GM23248 (cell line): ENCODE measurements around the gene ZNF330. TPM values are rescaled to one million over a fixed set of nuclear protein-coding genes. Genes with fewer than 3 reads are reported as not detected.
"Not testable (repeated sequence)": the region's sequence is repeated elsewhere in the genome, so short reads cannot be mapped to it uniquely, and the experiment has no call there.

Source experiments
- DNase-seq: peaks from one replicate; pipeline ENCODE4 v3.0.0-alpha.2; 2015
- H2AFZ ChIP-seq: fragments of 200-600 bp; sonication (generic); 2 replicates; pipeline ENCODE4 v1.6.1; 2016; ENCODE audit warnings: antibody characterized with exemption
- H3F3A ChIP-seq: fragments of 200-600 bp; sonication (generic); 2 replicates; pipeline ENCODE4 v1.6.1; 2016; ENCODE audit warnings: mild to moderate bottlenecking, antibody characterized with exemption, mixed run types; ENCODE audit not compliant: insufficient read depth
- H3K27ac ChIP-seq: fragments of 200-600 bp; sonication (generic); 2 replicates; pipeline ENCODE4 v1.5.1; 2016; ENCODE audit warnings: mild to moderate bottlenecking
- H3K27me3 ChIP-seq: fragments of 200-600 bp; sonication (generic); replicated peaks from 2 replicates; pipeline ENCODE4 v1.6.1; 2016; ENCODE audit warnings: mild to moderate bottlenecking; ENCODE audit not compliant: insufficient read depth
- H3K36me3 ChIP-seq: fragments of 200-600 bp; sonication (generic); 2 replicates; pipeline ENCODE4 v1.6.1; 2016; ENCODE audit warnings: low read depth, mild to moderate bottlenecking
- H3K4me1 ChIP-seq: fragments of 200-600 bp; sonication (generic); 2 replicates; pipeline ENCODE4 v1.6.1; 2016; ENCODE audit warnings: mild to moderate bottlenecking; ENCODE audit not compliant: insufficient read depth
- H3K4me2 ChIP-seq: fragments of 200-600 bp; sonication (generic); one replicate; pipeline ENCODE4 v1.6.1; 2016; ENCODE audit warnings: mild to moderate bottlenecking; ENCODE audit not compliant: unreplicated experiment
- H3K4me3 ChIP-seq: fragments of 200-600 bp; sonication (generic); 2 replicates; pipeline ENCODE4 v1.5.1; 2016; ENCODE audit warnings: mild to moderate bottlenecking
- H3K79me2 ChIP-seq: fragments of 200-600 bp; sonication (generic); 2 replicates; pipeline ENCODE4 v1.6.1; 2016; ENCODE audit warnings: mild to moderate bottlenecking; ENCODE audit not compliant: insufficient read depth
- H3K9ac ChIP-seq: fragments of 200-600 bp; sonication (generic); 2 replicates; pipeline ENCODE4 v1.6.1; 2016; ENCODE audit warnings: mild to moderate bottlenecking
- H3K9me2 ChIP-seq: fragments of 200-600 bp; sonication (generic); 2 replicates; pipeline ENCODE4 v1.6.1; 2016; ENCODE audit warnings: mixed run types, mild to moderate bottlenecking, moderate library complexity; ENCODE audit not compliant: insufficient read depth
- H3K9me3 ChIP-seq: fragments of 200-600 bp; sonication (generic); one replicate; pipeline ENCODE4 v1.6.1; 2017; ENCODE audit warnings: low read depth
- H4K20me1 ChIP-seq: fragments of 200-600 bp; sonication (generic); 2 replicates; pipeline ENCODE4 v1.6.0; 2016; ENCODE audit not compliant: insufficient read depth
- EZH2 ChIP-seq: fragments of 200-600 bp; sonication (generic); IDR thresholded peaks from 2 replicates; pipeline ENCODE4 v1.6.1; 2018; ENCODE audit warnings: antibody characterized with exemption, mild to moderate bottlenecking; ENCODE audit not compliant: insufficient read depth, poor library complexity, severe bottlenecking
- EZH2phosphoT487 ChIP-seq: fragments of 200-600 bp; sonication (generic); IDR thresholded peaks from 2 replicates; pipeline ENCODE4 v1.6.1; 2018; ENCODE audit warnings: antibody characterized with exemption, moderate library complexity, mild to moderate bottlenecking, low read depth; ENCODE audit not compliant: insufficient read depth
- WGBS, 2 experiments: methylation state at CpG; one replicate each; pipeline ENCODE4 v1.1.6; 2015 to 2017; ENCODE audit warnings: low lambda C conversion rate in 2 of 2, low coverage in 1 of 2; ENCODE audit errors: missing lambda C conversion rate in 2 of 2; 5-methylcytosine and 5-hydroxymethylcytosine counted together
- in situ Hi-C: fragments of 300-500 bp; cut with MboI; formaldehyde crosslinking; loops from 2 replicates; pipeline ENCODE4 v1.15.0; 2020
- polyA plus RNA-seq: library from polyadenylated mRNA; unstranded; fragments of >200 nt; fragmentation: Nextera tagmentation; extraction: Ambion mirVana; gene quantifications from 2 replicates; pipeline ENCODE4 v1.2.1, GENCODE V29; 2016
- total RNA-seq: library from RNA; depleted of rRNA; stranded (reverse); fragments of >200 nt; shearing (Covaris generic); gene quantifications from 2 replicates; pipeline ENCODE4 v1.2.3, GENCODE V29; 2014

ZNF330 gene
- total and polyA plus RNA-seq, 2 experiments from 2014 or later: 28.9 to 36.1 TPM

DNA sequence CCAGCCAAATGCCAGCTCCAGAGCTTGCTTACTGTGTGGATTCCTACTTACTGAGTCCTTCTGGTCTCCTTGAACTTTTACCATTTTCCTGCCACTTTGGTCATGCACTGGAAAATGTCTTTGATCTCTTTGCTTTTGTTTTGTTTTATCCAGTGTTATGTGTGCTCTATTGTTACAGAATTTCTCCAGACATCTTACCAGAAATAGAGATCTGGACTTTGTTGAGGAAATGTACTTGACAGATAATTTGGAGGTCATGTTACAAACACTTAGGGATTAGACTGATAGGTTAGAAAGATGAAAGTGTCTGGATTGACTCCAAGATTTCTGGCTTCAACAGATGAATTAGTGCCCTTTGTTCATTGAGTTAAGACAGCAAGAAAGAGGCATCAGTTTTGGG lies 5.7 kb upstream of the ZNF330 start:
- no peaks in the 10 kb centered on the region for H4K20me1 ChIP-seq
- no peaks in the 10 kb centered on the region for H3K27me3 ChIP-seq
- no peaks in the 10 kb centered on the region for H3K9me2 ChIP-seq
- H2AFZ ChIP-seq: no peak overlapping the region
- H3K9me3 ChIP-seq: no peaks in the 10 kb centered on the region
- peaks cover under 1% of the 10 kb centered on the region for H3K4me1 ChIP-seq
- H3F3A ChIP-seq: no peaks in the 10 kb centered on the region
- in situ Hi-C loops: no loop called here
- DNase-seq: no peak
- no peak overlapping the region for H3K4me3 ChIP-seq
- no peak overlapping the region for H3K27ac ChIP-seq
- no peak overlapping the region for H3K9ac ChIP-seq
- no peaks in the 10 kb centered on the region for H3K79me2 ChIP-seq
- TF ChIP-seq EZH2 (no peak), EZH2phosphoT487 (no peak)
- no peaks in the 10 kb centered on the region for H3K36me3 ChIP-seq
- H3K4me2 ChIP-seq: no peak overlapping the region

DNA sequence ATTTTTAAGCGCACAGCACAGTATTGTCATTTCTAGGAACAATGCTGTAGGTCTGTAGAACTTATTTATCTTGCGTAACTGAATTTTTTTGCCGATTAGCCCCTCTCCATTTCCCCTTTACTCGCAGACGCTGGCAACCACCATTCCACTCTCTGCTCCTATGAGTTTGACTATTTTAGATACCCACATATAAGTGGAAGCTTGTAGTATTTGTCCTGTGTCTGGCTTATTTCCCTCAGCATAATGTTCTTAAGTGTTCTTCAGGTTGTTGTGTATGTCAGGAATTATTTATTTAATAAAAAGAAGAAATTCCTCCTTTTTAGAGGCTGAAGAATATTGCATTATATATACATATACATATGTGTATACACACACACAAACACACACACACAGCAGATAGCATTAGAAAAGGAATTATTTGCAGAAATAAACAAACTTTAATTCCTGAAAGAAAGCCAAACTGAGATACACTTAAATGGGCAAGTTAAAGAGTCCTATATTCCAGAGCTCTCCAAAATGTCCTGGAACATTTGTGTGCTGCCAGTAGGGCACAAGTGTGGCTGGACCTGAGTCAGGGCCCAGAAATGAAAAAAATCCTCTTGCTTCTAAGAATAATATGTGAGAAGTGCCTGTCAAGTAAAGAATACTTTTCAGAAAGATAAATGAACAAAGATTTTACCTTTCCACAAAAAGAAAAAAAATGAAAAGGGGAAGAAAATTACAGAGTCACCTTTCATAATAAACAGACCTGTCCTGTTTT lies 4.5 kb upstream of the ZNF330 start:
- peak overlapping the region; percentile 3; the same call in 1 of the 2 replicates for H2AFZ ChIP-seq
- H3K4me2 ChIP-seq: no peak overlapping the region
- no peaks in the 10 kb centered on the region for H3K36me3 ChIP-seq
- no peak for TF ChIP-seq EZH2phosphoT487
- DNase-seq: no peak
- H3K4me3 ChIP-seq: no peak overlapping the region
- H3K79me2 ChIP-seq: peaks cover 4% of the 10 kb centered on the region
- H3K9me3 ChIP-seq: no peaks in the 10 kb centered on the region
- H3K4me1 ChIP-seq: peaks cover 6% of the 10 kb centered on the region
- H4K20me1 ChIP-seq: no peaks in the 10 kb centered on the region
- no peak overlapping the region for H3K27ac ChIP-seq
- H3K27me3 ChIP-seq: no peaks in the 10 kb centered on the region
- no peak overlapping the region for H3K9ac ChIP-seq
- no peaks in the 10 kb centered on the region for H3K9me2 ChIP-seq
- in situ Hi-C loops: no loop called here
- WGBS, 2 experiments: 58 to 69% methylated on average over 5 of the region's 5 CpGs
- no peaks in the 10 kb centered on the region for H3F3A ChIP-seq

GRCh38 chr4:141220271-141220670 lies 424 bp upstream of the ZNF330 start:
- Histone ChIP-seq H3K27ac (no peak overlapping the region; the same call in 1 of the 2 replicates), H2AFZ (peak overlapping the region; percentile 98), H3K4me3 (peak overlapping the region; percentile 90), H3F3A (no peaks in the 10 kb centered on the region), H3K36me3 (peaks cover 19% of the 10 kb centered on the region), H3K4me2 (peak overlapping the region; percentile 92), H3K9me3 (no peaks in the 10 kb centered on the region), H3K79me2 (peaks cover 45% of the 10 kb centered on the region), H3K9ac (no peak overlapping the region), H3K9me2 (no peaks in the 10 kb centered on the region), H4K20me1 (no peaks in the 10 kb centered on the region), H3K27me3 (no peaks in the 10 kb centered on the region), H3K4me1 (peaks cover 16% of the 10 kb centered on the region)
- WGBS, 2 experiments: 73% methylated on average over 7 of the region's 7 CpGs
- peak; percentile 12 for DNase-seq
- in situ Hi-C loops: no loop called here
- TF ChIP-seq EZH2phosphoT487: no peak

DNA sequence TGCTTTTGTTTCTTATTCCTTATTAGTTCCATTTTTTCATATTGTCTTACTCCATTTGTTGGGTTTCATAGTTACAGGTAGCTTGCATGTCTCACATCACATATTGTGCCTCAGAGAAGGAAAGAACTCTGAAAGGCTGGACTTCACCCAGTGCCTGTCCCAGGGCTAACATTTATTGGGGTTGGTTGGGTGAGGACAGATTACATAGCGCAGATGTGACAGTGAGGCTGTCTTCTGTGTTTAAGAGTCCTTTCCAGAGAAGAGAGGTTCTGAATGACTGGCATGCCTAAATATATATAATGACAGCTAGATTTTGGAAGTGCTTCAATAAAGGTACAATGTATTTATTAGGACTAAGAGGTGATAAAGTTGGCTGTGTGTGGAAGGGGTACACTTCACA lies 2.7 kb downstream of the ZNF330 start:
- H3K27me3 ChIP-seq: no peaks in the 10 kb centered on the region
- H3K4me2 ChIP-seq: no peak overlapping the region
- H3K4me1 ChIP-seq: peaks cover 16% of the 10 kb centered on the region
- in situ Hi-C loops: no loop called here
- WGBS, 2 experiments: 90 to 100% methylated on average over 1 of the region's 1 CpG
- peaks cover 43% of the 10 kb centered on the region for H3K36me3 ChIP-seq
- H2AFZ ChIP-seq: no peak overlapping the region
- no peak for DNase-seq
- H3K9ac ChIP-seq: no peak overlapping the region
- no peak for TF ChIP-seq EZH2phosphoT487
- TF ChIP-seq EZH2: no peak
- no peaks in the 10 kb centered on the region for H3K9me3 ChIP-seq
- no peak overlapping the region for H3K4me3 ChIP-seq
- no peaks in the 10 kb centered on the region for H3K9me2 ChIP-seq
- H3F3A ChIP-seq: no peaks in the 10 kb centered on the region
- H3K79me2 ChIP-seq: peaks cover 67% of the 10 kb centered on the region
- H4K20me1 ChIP-seq: no peaks in the 10 kb centered on the region
- no peak overlapping the region for H3K27ac ChIP-seq

DNA sequence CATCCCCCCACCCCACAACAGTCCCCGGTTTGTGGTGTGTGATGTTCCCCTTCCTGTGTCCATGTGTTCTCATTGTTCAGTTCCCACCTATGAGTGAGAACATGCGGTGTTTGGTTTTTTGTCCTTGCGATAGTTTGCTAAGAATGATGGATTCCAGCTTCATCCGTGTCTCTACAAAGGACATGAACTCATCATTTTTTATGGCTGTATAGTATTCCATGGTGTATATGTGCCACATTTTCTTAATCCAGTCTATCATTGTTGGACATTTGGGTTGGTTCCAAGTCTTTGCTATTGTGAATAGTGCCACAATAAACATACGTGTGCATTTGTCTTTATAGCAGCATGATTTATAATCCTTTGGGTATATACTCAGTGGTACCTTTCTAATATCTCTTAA lies 6.6 kb downstream of the ZNF330 start:
- DNase-seq, H3K27me3 ChIP-seq, H3F3A ChIP-seq, H3K9ac ChIP-seq, H4K20me1 ChIP-seq, H3K9me3 ChIP-seq, H3K4me2 ChIP-seq, H3K27ac ChIP-seq, H3K9me2 ChIP-seq, in situ Hi-C loops, H3K4me1 ChIP-seq, H3K4me3 ChIP-seq, H2AFZ ChIP-seq: not testable (repeated sequence)
- peaks cover 80% of the 10 kb centered on the region for H3K36me3 ChIP-seq
- H3K79me2 ChIP-seq: peaks cover 52% of the 10 kb centered on the region
- 94 to 96% methylated on average over 5 of the region's 5 CpGs for WGBS, 2 experiments
